NOMO-1 treated with DMSO at 0.1 percent for 48 hours (cell line): Measurements from ENCODE around the gene XDH.
A peak's percentile ranks its signal among the peaks of the same experiment; 100 is the strongest.

Experiments used
- DNase-seq: peaks from one replicate; lab custom pipeline; 2025; ENCODE audit not compliant: unreplicated experiment; lab: John Stamatoyannopoulos, UW

Gene XDH

DNA sequence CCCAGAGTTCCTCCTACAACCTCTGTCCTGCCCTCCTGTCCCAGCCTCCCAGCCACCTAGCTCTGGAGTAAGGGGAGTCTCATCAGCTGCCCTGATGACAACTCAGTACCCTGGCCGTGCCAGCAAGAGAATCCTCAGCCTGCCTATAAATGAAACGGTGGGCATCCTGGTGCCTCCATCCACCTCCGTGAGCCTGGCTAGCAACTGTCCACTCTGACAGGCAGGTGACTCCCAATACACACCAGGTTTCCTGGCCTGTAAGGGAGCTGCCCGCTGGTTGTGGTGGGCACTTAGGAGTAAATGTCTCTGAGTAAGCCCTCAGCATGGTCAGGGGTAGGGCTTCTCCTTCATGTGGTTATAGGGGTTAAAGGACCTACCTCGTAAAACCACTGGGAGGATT lies 81.5 kb downstream of the XDH start:
- DNase-seq = no peak

DNA sequence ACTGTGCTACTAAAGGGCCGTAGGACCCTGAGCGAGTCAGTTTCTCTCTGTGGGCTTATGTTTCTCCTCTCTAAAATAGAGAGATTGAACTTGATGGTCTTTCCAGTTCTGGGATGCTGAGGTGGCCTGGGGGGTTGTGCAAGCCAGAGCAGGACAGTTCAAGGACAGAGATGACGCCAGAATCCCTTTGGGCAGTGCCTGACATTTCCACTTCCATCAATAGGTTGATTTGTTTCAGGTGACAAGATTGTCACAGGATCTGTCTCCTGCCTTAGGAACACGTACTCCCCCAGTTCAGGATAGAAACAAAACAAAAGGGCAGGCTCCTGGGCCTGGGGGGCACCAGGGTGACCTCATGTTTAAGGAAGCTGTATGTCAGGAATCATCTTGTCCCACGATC lies 82.0 kb downstream of the XDH start:
- no peak for DNase-seq

DNA sequence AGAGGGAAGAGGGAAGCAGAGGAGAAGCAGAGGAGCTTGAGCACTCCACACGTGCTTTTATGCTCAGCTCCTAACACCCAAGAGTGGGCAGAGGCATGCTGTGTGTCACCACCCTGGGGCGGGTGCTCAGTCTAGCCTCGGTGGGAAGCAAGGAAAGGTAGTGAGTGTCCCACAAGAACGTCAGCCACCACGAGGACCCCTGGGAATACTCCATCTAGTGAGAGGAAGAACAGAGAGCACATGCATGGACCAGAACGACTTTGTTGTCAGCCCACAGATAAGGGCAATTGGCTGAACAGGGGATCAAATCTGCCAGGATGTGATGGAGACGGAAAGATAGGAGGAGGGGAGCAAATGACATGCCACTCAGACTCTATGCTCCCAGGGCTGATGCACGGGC lies 83.4 kb downstream of the XDH start:
- no peak for DNase-seq

- no peak for DNase-seq
Measured at GRCh38 chr2:31329081-31329625, 85.4 kb downstream of the XDH start.

- DNase-seq = peak; percentile 3
Measured at GRCh38 chr2:31328026-31328425, 86.5 kb downstream of the XDH start.

DNA sequence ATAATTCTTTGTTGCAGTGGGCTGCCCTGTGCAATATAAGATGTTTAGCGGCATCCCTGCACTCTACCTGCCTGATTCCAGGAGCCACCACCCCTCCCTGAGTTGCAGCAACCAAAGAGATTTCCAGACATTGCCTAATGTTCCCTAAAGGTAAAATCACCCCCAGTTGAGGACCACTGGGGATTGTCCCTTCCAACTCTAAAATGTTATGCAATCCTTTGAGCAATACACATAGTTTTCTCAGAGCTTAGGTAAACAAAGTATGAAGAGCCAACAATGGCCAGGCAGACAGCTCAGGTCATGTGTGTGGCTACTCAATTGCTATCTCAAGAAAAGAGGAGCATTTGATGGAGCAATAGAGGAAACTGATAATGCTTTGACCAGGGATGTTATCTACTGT lies 87.0 kb downstream of the XDH start:
- no peak for DNase-seq

GRCh38 chr2:31324016-31324633 lies 90.4 kb downstream of the XDH start:
- DNase-seq = no peak

- no peak for DNase-seq
Measured at GRCh38 chr2:31322371-31322770, 92.2 kb downstream of the XDH start.

- peak; percentile 68 for DNase-seq
Measured at GRCh38 chr2:31319406-31320175, 95.0 kb downstream of the XDH start.

GRCh38 chr2:31318361-31319336 lies 95.9 kb downstream of the XDH start:
- DNase-seq = peak; percentile 57

DNA sequence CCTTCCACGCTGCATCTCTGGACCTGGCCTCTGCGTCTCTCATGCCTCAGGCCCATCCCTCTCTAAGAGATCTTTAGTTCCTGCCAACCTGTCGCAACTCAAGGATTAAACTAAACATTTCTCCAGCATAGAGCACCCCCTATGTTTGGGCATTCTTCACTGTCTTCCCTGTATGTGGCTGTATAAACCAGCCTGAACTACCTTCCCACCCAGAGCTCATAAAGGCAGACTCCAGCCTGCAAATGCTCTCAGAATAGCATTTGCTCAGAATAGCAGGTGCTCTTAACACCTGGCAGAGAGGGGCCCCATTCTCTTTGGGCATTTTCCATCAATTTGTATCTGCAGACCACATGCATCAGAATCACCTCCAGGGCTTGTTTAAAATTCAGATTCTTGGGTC lies 97.1 kb downstream of the XDH start:
- DNase-seq = no peak

- DNase-seq = no peak
Measured at GRCh38 chr2:31314761-31315160, 99.8 kb downstream of the XDH start.

- no peak for DNase-seq
Measured at GRCh38 chr2:31312898-31313297, 101.6 kb downstream of the XDH start.

- DNase-seq = no peak
Measured at GRCh38 chr2:31304816-31305215, 109.7 kb downstream of the XDH start.

- DNase-seq = no peak
Measured at GRCh38 chr2:31302940-31303563, 111.5 kb downstream of the XDH start.

- no peak for DNase-seq
Measured at GRCh38 chr2:31300309-31300708, 114.2 kb downstream of the XDH start.

GRCh38 chr2:31299547-31299946 lies 115.0 kb downstream of the XDH start:
- no peak for DNase-seq

DNA sequence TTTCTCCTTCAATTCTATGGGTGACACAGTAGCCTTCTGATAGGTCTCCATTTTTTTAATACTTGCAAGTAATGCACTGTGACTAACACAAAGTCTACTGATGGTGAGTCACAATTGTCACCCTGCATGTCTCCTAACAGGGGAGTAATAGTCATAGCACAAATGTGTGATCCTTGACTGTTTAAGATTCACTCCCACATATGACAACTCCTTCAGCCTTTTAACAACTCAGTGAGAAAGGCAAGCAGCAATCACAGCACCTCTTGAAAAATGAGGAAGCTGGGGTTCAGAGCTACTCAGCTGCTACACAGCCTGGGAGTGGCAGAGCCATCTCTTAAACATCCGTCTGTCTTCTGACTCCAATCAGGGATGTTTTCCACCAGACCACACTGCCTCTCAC lies 116.8 kb downstream of the XDH start:
- peak; percentile 8 for DNase-seq

DNA sequence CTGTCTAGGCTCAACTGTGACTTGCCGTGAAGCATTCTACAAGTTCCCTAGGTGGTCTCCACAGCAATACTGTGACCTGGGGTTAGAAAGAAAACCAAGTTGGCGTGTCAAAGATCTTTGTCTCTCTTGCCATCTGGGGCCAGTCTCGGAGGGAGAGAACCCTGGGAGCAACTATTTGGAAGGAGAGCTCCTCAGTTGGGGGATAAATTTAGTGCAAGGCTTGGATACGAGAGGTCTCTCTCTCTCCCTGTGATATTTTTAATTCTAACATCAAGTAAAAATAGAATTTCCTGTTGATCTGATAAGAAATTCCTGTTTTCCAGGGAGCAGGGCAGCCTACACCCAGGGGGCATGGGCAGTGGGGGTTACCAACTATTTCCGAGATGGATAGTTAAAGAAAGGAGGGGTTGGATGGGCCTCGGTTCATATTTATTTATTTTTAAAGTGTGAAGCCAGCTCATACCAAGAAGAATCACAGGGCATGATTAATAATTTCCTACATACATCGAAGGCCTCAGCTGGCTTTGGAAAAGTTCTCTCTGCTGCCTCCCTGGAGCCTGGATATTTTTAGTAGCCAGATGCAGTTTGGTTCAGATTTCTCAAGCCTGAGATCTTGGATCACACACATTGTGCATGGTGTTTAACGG lies 117.8 kb downstream of the XDH start:
- no peak for DNase-seq

DNA sequence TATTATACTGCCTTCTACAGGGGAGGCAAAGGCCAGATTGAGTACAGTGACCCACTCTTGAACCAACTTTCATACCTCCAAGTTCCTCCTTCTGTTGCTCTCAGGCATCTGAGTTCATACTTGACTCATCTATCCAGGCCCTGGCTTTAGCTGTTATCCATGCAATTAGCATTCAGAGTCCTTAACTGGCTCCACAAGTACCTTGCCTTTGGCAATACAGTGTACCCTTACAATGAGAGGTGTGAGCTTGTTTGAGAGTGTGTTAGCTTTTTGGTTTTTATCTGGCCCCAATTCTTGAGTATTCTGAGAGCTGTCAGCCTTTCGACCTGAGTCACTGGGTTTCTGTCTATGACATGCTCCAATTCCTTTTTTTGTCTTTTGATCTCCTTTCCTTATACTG lies 120.3 kb downstream of the XDH start:
- DNase-seq = no peak
